Measurements from ENCODE around the gene SNX30.

The SNX30 gene

GRCh38 chr9:112885324-112885723 is 134.8 kb downstream of the SNX30 start:
- no peak for DNase-seq (ENCODE audit: low read depth)

- no peak for DNase-seq (ENCODE audit: low read depth)
Measured at GRCh38 chr9:112886351-112886750, 135.8 kb downstream of the SNX30 start.

DNA sequence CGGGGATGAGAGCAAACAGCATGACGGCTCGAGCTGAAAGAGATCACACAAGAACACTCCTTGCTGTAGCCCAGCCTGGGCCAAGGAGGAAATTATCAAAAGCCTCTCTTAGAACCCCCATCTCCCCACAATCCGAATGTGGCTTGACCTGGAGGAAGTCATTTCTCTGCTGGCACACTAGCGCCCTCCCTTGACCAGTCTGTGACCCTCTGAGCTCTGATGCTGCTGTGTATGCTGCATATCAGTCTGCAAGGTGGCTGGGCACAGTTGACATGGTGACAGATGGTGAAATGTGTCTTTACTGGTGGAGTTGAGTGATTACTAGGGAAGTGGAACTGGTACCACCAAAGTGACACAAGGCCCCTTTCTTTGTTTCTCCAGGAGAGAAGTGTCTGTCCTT is 136.8 kb downstream of the SNX30 start:
- DNase-seq (ENCODE audit: low read depth): no peak

GRCh38 chr9:112890106-112891081 is 139.8 kb downstream of the SNX30 start, which contains the start of gene SLC46A2:
TSS of gene SLC46A2 (minus strand) at chr9:112890876. CDS start at chr9:112890681, 195 bp downstream.
- no peak for DNase-seq (ENCODE audit: low read depth)

- no peak for DNase-seq (ENCODE audit: low read depth)
Measured at GRCh38 chr9:112891521-112891920, 141.0 kb downstream of the SNX30 start.

DNA sequence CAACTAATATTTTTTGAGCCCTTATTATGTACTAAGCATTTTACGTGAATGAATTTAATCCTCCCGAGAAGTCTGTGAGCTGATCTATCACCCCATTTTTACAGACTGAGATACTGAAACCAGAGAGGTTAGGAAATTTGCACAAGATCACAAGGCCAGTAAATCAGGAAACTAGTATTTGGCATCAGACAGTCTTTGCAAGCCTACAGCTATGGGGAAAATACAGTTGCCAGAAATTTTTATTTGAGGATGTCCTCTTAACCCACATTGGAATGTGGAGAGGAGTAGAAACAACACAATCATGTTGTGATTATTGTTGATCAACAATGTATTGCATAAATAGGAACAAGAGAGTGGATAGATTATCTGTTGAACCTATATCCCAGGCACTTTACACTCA is 142.4 kb downstream of the SNX30 start:
- no peak for DNase-seq (ENCODE audit: low read depth)

GRCh38 chr9:112894041-112894440 is 143.5 kb downstream of the SNX30 start:
- DNase-seq (ENCODE audit: low read depth): no peak

GRCh38 chr9:112894699-112895098 is 144.1 kb downstream of the SNX30 start:
- no peak for DNase-seq (ENCODE audit: low read depth)

DNA sequence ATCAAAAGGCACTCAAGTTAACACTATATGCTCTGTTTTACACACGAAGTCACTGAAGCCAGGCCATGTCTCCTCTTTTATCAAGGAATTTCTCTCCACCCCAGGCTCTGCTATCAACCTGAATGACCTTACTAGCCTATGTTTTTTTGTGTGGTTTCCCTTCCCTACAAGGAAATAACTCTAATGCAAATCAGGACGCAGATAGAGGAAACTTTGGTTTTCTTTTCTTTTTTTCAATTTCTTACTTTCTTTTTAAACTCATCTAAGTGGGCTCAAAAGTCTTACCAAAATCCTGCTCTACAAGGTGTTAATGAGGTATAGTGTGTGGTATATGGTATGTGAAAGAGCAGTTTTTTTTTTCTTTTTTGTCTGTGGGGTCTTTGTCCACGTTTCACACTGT is 145.6 kb downstream of the SNX30 start:
- DNase-seq (ENCODE audit: low read depth): no peak

DNA sequence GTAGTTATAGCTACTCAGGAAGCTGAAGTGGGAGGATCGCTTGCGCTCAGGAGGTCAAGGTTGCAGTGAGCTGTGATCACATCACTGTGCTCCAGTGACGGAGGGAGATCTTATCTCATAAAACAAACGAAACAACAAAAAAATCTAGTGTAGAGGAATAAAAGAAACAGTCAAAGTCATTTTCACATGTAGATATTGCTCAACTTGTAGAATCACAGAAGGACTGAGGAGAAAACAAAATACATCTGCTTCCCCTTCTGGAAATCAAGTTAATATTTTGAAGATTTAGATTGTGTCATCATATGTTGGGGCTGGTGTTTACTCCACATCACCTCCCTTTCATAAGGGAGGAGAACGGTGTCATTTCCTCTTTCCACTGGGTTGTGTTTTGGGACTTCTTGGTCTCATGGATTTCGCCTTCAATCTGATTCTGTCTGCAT is 148.3 kb downstream of the SNX30 start:
- DNase-seq (ENCODE audit: low read depth): no peak

DNA sequence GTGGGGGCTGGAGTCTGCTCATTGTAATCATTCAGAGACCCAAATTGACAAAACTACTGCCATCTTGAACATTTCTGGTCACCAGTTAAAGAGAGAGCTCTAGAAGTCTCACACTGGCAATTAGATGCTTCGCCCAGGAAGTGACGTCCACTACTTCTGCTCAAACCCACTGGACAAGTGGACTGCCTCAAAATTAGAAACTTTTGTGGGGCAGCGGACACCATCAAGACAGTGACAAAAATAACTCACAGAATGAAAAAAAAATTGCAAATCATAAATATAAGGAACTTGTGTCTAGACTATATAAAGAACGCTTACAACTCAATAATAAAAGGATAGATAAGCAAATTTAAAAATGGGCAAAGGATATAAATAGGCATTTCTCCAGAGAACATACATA is 149.9 kb downstream of the SNX30 start:
- no peak for DNase-seq (ENCODE audit: low read depth)

GRCh38 chr9:112900901-112901300 is 150.3 kb downstream of the SNX30 start:
- DNase-seq (ENCODE audit: low read depth): no peak

- DNase-seq (ENCODE audit: low read depth): no peak
Measured at GRCh38 chr9:112905084-112905483, 154.5 kb downstream of the SNX30 start.

- DNase-seq (ENCODE audit: low read depth): no peak
Measured at GRCh38 chr9:112911736-112912135, 161.2 kb downstream of the SNX30 start.

- DNase-seq (ENCODE audit: low read depth): no peak
Measured at GRCh38 chr9:112912636-112913035, 162.1 kb downstream of the SNX30 start.

DNA sequence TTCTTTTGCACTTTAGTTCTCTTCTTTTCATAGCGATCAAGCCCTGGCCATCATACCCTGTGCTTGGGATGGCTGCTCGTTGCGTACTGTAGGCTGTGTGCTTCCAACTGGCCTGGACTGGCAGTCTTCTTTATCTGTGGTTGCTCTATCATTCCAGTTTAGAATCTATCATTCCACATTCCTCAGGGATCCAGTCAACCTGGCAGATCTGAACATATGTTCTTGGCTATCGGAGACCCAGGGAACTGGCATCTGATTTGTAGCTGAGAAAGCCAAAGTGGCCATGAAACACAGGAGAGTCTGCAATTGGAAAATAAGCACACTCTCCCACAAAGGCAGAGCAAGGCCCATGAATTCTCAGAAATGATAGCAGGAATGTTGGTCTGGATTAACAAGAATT is 162.8 kb downstream of the SNX30 start:
- DNase-seq (ENCODE audit: low read depth): no peak

DNA sequence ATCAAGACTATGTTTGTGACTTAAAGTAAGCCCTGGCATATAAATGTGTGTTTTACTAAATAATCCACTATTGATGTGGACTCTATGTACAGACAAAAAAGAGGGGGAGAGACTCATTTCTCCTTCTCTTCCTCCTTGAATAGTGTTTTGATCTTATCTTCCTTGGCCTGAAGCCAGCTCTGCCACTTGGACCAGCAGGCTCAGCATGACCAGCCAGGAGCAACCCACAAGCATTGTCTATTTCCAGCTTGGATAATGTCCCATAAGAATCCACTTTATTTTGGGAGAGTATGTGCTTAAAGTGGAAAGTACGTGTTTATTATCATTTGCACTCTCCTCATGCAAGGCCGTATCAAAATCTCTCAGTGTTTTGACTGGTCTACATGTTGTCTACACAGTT is 164.0 kb downstream of the SNX30 start:
- DNase-seq (ENCODE audit: low read depth): no peak

DNA sequence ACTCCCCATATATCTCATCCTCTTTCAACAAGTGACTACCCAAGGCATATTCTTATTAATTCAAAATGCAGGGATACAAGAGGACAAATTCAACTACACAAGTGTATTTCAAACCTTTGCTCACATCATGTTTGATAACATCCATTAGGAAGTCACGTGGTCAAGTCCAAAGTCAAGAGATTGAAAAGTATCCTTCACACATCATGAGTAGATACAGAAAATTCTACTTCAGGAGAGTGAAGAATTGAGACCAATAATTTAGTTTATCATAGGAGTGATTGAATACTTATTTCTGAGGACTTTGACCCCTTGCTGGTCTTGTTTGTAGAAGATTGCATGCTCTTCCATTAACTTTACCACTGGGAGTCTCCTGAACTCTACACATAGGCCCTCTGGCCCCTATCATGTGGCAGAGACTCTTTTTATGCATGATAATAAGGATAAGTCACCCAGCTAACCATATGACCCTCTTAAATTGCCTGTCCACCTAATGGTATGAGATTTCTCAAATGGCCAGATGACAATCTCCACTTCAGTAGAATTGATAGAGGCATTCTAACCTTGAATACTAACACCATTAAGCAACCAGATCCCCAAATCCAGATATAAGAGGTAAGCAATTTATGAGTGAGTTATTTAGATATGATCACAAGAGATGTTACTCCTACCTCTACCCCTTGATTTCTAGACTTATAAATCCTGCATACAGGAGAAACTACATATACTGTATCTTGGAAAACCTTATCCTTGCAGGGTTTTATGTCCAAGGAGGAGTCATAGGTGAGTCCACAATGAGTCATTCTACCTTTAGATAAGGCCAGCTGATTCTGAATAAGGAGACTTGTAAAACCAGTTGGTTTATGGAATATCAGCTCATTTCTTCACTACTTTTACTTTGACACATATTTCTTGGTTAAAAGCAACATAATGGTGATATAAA is 166.8 kb downstream of the SNX30 start:
- DNase-seq (ENCODE audit: low read depth): no peak

DNA sequence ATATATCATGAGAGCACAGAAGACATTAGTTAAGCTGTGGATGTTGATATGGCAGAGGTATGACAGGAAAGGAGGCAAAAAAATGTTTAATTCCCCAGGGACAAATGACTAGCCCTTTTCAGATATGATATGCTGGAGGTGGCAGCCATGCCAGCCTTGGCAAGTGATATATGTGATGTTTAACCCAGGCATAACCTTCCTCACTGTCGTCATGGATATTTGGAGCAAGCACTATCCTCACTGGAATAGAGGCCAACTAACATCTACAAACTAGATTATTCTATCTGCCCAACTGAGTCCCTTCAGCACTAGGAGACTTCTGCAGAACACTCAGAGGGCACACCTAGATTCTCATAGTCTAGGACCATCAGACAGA is 167.4 kb downstream of the SNX30 start:
- DNase-seq (ENCODE audit: low read depth): no peak

DNA sequence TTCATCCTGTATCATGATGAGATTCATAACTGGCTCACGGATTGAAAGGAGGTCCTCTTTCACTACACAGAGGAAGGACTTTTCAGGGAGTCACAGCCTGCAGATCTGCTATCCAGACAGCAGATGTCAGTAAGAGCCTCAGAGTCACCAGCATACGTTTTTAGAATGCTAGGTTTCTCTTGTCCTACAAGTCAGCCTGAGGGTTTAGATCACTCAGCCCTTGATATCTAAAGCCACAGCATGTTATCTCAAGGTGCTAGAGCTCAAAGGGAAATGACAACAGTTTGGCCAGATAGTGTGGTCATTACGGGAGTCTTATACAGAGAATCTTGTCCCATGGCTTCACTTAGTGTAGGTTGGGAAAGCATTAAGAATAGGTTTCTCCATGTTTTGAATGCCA is 171.0 kb downstream of the SNX30 start:
- DNase-seq (ENCODE audit: low read depth): no peak

Data from GM04503 (cell line).